ENCODE measurements around the gene LPCAT3.
"Not testable (repeated sequence)": the region's sequence is repeated elsewhere in the genome, so short reads cannot be mapped to it uniquely, and the experiment has no call there.

Gene LPCAT3

DNA sequence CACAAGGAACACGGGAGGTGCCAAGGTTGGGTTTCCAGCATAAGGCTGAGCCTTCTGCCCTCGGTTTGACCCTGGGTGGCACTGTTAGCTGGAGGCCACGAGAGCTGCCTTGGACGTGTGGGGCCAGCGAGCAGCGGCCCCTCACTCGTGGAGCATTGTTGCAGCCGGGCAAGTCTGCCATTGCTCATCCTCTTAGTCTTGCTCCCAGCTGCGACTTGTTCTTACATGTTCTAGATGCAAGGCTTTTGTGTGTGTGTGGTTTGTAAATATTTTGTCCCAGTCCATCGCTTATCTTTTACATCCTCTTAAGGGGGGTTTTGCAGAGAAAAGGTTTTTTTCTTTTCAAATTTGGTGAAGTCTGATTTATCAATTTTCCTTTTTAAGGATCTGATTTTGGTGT is 21.1 kb upstream of the LPCAT3 start:
- TF ChIP-seq, protein P1, sequence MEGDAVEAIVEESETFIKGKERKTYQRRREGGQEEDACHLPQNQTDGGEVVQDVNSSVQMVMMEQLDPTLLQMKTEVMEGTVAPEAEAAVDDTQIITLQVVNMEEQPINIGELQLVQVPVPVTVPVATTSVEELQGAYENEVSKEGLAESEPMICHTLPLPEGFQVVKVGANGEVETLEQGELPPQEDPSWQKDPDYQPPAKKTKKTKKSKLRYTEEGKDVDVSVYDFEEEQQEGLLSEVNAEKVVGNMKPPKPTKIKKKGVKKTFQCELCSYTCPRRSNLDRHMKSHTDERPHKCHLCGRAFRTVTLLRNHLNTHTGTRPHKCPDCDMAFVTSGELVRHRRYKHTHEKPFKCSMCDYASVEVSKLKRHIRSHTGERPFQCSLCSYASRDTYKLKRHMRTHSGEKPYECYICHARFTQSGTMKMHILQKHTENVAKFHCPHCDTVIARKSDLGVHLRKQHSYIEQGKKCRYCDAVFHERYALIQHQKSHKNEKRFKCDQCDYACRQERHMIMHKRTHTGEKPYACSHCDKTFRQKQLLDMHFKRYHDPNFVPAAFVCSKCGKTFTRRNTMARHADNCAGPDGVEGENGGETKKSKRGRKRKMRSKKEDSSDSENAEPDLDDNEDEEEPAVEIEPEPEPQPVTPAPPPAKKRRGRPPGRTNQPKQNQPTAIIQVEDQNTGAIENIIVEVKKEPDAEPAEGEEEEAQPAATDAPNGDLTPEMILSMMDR (IDR thresholded peaks at IDR 0.05; ENCODE audit: control extremely low read depth, extremely low read depth, low read depth, missing control alignments) = no peak
- DNase-seq (ENCODE audit: extremely low spot score) = no peak
- ChIA-PET POLR2A (no interaction called here), CTCF (no interaction called here)

DNA sequence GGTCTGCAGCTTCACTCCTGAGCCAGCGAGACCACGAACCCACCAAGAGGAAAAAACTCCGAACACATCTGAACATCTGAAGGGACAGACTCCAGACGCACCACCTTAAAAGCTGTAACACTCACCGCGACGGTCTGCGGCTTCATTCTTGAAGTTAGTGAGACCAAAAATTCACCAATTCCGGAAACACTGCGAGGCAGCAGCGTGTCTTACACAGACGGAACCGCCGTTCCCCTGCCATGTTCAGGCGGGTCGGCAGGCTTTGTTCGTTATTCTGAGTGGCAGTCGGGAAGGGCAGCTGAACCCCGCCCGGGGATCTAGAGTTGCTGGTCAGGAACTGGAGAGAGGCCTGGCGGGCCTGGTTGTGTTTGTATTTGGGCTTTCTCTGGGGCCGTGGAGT is 20.3 kb upstream of the LPCAT3 start:
- ChIA-PET POLR2A (no interaction called here), CTCF (interaction anchor here (1.1 to 1.4 kb wide), 2 partner anchors 17 to 101 kb away, joined by 3 read pairs; no protein-coding TSS in a partner anchor)
- TF ChIP-seq, protein P1 (IDR thresholded peaks at IDR 0.05; ENCODE audit: control extremely low read depth, extremely low read depth, low read depth, missing control alignments) = no peak
- DNase-seq (ENCODE audit: extremely low spot score) = no peak

DNA sequence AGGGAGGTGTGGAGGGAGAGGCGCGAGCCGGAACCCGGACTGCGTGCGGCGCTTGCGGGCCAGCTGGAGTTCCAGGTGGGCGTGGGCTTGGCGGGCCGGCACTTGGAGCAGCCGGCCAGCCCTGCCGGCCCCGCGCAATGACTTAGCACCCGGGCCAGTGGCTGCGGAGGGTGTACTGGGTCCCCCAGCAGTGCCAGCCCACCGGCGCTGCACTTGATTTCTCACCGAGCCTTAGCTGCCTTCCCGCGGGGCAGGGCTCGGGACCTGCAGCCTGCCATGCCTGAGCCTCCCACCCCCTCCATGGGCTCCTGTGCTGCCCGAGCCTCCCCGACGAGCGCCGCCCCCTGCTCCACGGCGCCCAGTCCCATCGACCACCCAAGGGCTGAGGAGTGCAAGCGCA is 19.1 kb upstream of the LPCAT3 start:
- POLR2A ChIA-PET; DNase-seq (ENCODE audit: extremely low spot score): not testable (repeated sequence)
- CTCF ChIA-PET = interaction anchor here (1.1 to 1.4 kb wide), 3 partner anchors 17 to 100 kb away, joined by 3 read pairs; no protein-coding TSS in a partner anchor

DNA sequence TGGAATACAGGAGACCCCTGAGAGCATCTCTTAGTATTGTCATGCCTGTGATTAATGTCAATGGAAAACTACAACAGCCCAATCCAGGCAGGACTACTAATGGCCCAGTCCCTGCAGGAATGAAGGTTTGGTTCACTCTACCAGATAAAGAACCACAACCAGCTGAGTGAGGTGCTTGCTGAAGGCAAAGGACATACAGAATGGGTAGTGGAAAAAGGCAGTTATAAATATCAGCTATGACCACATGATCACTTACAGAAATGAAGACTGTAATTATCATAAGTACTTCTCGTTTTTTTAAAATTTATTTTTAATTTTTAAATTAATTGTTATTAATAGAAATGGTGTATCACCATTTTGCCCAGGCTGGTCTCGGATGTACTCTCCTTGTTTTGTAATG is 17.2 kb upstream of the LPCAT3 start:
- no peak for DNase-seq (ENCODE audit: extremely low spot score)
- TF ChIP-seq, protein P1 (IDR thresholded peaks at IDR 0.05; ENCODE audit: control extremely low read depth, extremely low read depth, low read depth, missing control alignments) = no peak
- POLR2A ChIA-PET = no interaction called here
- CTCF ChIA-PET = no interaction called here

DNA sequence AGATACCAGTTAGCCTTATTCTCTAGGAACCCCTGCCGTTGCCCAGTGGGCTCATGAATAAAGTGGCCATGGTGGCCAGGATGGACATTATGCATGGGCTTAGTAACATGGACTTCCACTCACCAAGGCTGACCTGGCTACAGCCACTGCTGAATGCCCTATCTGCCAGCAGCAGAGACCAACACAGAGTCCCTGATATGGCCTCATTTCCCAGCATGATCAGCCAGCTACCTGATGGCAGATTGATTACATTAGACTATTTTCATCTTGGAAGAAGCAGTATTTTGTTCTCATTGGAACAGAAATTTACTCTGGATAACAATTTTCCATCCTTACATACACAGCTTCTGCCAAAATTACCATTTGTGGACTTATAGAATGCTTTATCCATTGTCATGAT is 16.2 kb upstream of the LPCAT3 start:
- CTCF ChIA-PET = interaction anchor here (2.3 kb wide), 1 partner anchor 11 kb away, joined by 18 read pairs; no protein-coding TSS in a partner anchor
- TF ChIP-seq, protein P1 (IDR thresholded peaks at IDR 0.05; ENCODE audit: control extremely low read depth, extremely low read depth, low read depth, missing control alignments) = no peak
- no peak for DNase-seq (ENCODE audit: extremely low spot score)
- POLR2A ChIA-PET = no interaction called here

DNA sequence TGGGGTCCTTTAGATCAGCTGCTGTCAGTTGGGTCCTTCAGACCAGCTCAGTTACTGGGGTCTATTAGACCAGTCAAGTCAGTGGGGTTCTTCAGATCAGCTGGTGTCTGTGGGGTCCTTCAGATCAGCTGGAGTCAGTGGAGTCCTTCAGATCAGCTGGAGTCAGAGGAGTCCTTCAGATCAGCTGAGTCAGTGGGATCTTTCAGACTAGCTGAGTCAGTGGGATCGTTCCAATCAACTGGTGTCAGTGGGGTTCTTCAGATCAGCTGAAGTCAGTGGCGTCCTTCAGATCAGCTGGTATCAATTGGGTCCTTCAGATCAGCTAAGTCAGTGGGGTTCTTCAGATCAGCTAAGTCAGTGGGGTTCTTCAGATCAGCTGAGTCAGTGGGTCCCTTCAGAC is 14.7 kb upstream of the LPCAT3 start:
- ChIA-PET POLR2A (no interaction called here), CTCF (interaction anchor here (0.9 to 2.3 kb wide), 9 partner anchors 10 to 68 kb away, joined by 3 to 18 read pairs (median 3); partner anchors contain the start of gene LPCAT3)
- no peak for DNase-seq (ENCODE audit: extremely low spot score)
- TF ChIP-seq, protein P1 (IDR thresholded peaks at IDR 0.05; ENCODE audit: control extremely low read depth, extremely low read depth, low read depth, missing control alignments) = no peak

DNA sequence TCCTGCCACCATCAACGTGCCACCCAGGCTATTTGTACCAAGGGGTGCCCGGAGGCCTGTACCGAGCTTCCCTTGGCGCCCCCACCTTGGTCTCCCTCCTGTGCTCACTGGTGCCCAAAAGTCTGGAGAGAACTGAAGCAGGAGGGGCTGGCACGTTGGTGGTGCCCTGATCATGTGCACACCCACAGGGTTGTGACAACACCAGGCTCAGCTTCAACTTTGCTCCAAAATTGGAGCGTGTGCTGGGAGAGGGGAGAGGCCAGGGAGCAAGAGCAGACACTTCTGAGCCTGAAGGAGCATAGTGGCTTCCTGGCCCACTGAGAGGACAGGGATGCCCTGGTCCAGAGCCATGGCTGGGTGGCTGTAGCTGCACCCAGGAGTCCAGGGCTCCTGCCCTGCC is 13.0 kb upstream of the LPCAT3 start:
- CTCF ChIA-PET = interaction anchor here (0.8 to 1.4 kb wide), 4 partner anchors 9 to 82 kb away, joined by 3 to 4 read pairs (median 4); no protein-coding TSS in a partner anchor

More for the DNA sequence above, 13.0 kb upstream of the LPCAT3 start:
- no peak for DNase-seq (ENCODE audit: extremely low spot score)
- POLR2A ChIA-PET = no interaction called here
- TF ChIP-seq, protein P1 (IDR thresholded peaks at IDR 0.05; ENCODE audit: control extremely low read depth, extremely low read depth, low read depth, missing control alignments) = no peak

Data from GM10248 (cell line).